Left ventricle myocardium superior (tissue), 1 donor: Measurements from ENCODE around the gene STKLD1. TPM values are rescaled to one million over a fixed set of nuclear protein-coding genes. Genes with fewer than 3 reads are reported as not detected.
A peak's percentile ranks its signal among the peaks of the same experiment; 100 is the strongest.

Experiments used
- ATAC-seq: fragments of 200-7000 bp; cut with Tn5 transposase; one replicate; pipeline ENCODE4 v1.9.1; 2020; ENCODE audit warnings: mild to moderate bottlenecking, moderate library complexity
- DNase-seq: peaks from one replicate; pipeline ENCODE4 v3.0.0-alpha.2; 2020
- intact Hi-C: fragments of 100-400 bp; cut with micrococcal nuclease; formaldehyde crosslinking; loops from one replicate; pipeline ENCODE4 v1.11.0; 2022
- total RNA-seq: library from RNA; stranded (reverse); fragmentation: NEBNext Ultra II Directional; extraction: Animal tissue kit (Norgen Biotek cat#: 25700); gene quantifications from one replicate; pipeline ENCODE4 v1.2.1, GENCODE V29; 2021
- donor health status: DM: no; HTN: yes; CAD: no; lungs with severe emphysema.

The STKLD1 gene
- total RNA-seq, 1 donor from 2014 or later, result 0.17 TPM

- ATAC-seq, result no peak
- intact Hi-C loops, result no loop called here
- DNase-seq, result no peak
Observed at GRCh38 chr9:133342570-133342969, 33.6 kb upstream of the STKLD1 start.

GRCh38 chr9:133344071-133344470 is 32.1 kb upstream of the STKLD1 start:
- intact Hi-C loops, result no loop called here
- ATAC-seq (no peak), DNase-seq (no peak)

GRCh38 chr9:133344979-133345378 is 31.2 kb upstream of the STKLD1 start:
- intact Hi-C loops, result no loop called here
- ATAC-seq (no peak), DNase-seq (no peak)

- ATAC-seq, result no peak
- no peak for DNase-seq
- intact Hi-C loops, result no loop called here
Observed at GRCh38 chr9:133345596-133345995, 30.6 kb upstream of the STKLD1 start.

GRCh38 chr9:133346021-133346785 is 30.0 kb upstream of the STKLD1 start:
- ATAC-seq (no peak), DNase-seq (no peak)
- intact Hi-C loops, result no loop called here

- peak; percentile 70 for ATAC-seq
- intact Hi-C loops, result no loop called here
- DNase-seq, result peak; percentile 65
Observed at GRCh38 chr9:133347515-133347984, 28.6 kb upstream of the STKLD1 start.

- ATAC-seq (peak; percentile 91), DNase-seq (peak; percentile 95)
- intact Hi-C loops, result no loop called here
Observed at GRCh38 chr9:133347985-133348717, 28.0 kb upstream of the STKLD1 start, which contains the start of the genes MED22 and RPL7A. Gene MED22, minus strand, starts transcription at chr9:133348131. Its CDS starts 1,469 bp downstream, at chr9:133346662. Gene RPL7A, plus strand, starts transcription at chr9:133348218. Its CDS starts 26 bp downstream, at chr9:133348244.

GRCh38 chr9:133348718-133349573 is 27.2 kb upstream of the STKLD1 start:
- no peak for ATAC-seq
- no peak for DNase-seq
- intact Hi-C loops, result no loop called here

GRCh38 chr9:133349965-133350616 is 26.1 kb upstream of the STKLD1 start:
- intact Hi-C loops, result no loop called here
- DNase-seq (no peak), ATAC-seq (no peak)

GRCh38 chr9:133351526-133351907 is 24.6 kb upstream of the STKLD1 start:
- ATAC-seq (no peak), DNase-seq (no peak)
- intact Hi-C loops, result no loop called here

GRCh38 chr9:133351908-133352634 is 24.1 kb upstream of the STKLD1 start:
- intact Hi-C loops, result no loop called here
- DNase-seq (no peak), ATAC-seq (no peak)

GRCh38 chr9:133352635-133353340 is 23.4 kb upstream of the STKLD1 start:
- no peak for ATAC-seq
- intact Hi-C loops, result no loop called here
- peak; percentile 15 for DNase-seq

GRCh38 chr9:133353548-133353947 is 22.6 kb upstream of the STKLD1 start:
- intact Hi-C loops, result no loop called here
- ATAC-seq, result no peak
- DNase-seq, result peak; percentile 11

- DNase-seq (no peak), ATAC-seq (no peak)
- intact Hi-C loops, result no loop called here
Observed at GRCh38 chr9:133354766-133355165, 21.4 kb upstream of the STKLD1 start.

- ATAC-seq (peak; percentile 9), DNase-seq (no peak)
- intact Hi-C loops, result no loop called here
Observed at GRCh38 chr9:133355881-133356357, 20.2 kb upstream of the STKLD1 start.

- peak; percentile 92 for ATAC-seq
- peak; percentile 96 for DNase-seq
- intact Hi-C loops, result no loop called here
Observed at GRCh38 chr9:133356391-133357091, 19.6 kb upstream of the STKLD1 start, which contains the start of the genes SURF1 and SURF2. Gene SURF1, minus strand, starts transcription at chr9:133356487. Its CDS starts 34 bp downstream, at chr9:133356453. Gene SURF2, plus strand, starts transcription at chr9:133356550. Its CDS starts 43 bp downstream, at chr9:133356593.

- ATAC-seq (no peak), DNase-seq (peak; percentile 26)
- intact Hi-C loops, result no loop called here
Observed at GRCh38 chr9:133357656-133358055, 18.5 kb upstream of the STKLD1 start.
